Stimulated activated CD8-positive, alpha-beta memory T cell treated with anti-CD3 and anti-CD28 coated beads, Interleukin-4, amount 100 ng/mL, for 1 hour (primary cell): ENCODE results near the gene DAB1.

Experiments
- DNase-seq, 2 donors: peaks; one replicate each; pipeline ENCODE4 v3.0.0-alpha.2; 2020; ENCODE audit warnings: low read depth in 2 of 2, low spot score in 1 of 2

The DAB1 gene

DNA sequence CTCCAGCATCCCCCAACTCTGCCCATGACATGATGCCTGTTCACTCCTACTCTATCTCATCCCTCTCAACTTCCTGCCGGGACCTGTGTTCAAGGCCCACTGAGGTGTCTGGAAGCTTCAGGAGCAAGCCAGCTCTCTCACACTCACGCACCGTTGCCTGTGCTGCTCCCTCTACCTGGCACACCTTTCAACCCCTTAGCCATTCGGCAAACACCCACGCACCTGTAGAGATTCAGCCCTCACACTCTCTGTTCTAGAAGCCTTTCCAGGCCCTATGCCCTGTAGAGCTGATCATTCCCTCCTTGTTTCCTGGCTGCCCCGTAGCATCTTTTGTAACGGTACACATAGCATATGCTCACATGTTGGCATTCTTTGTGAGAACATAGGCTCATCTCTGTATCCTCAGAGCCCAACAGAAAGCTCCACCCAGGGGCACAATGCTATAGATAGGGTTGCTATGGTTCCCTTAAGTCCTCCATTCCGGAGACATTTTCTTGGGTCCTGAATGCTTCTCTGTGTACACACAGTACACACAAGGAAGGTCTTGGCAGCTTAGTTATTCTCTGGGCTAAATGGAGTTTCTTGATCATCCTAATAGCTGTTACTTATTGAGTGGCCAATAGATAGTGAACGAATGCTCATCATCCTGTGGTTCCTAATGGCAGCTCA lies 459.4 kb downstream of the DAB1 start:
- DNase-seq: no peak

- DNase-seq: no peak
Observed at GRCh38 chr1:56963667-56964066, 460.2 kb downstream of the DAB1 start.

DNA sequence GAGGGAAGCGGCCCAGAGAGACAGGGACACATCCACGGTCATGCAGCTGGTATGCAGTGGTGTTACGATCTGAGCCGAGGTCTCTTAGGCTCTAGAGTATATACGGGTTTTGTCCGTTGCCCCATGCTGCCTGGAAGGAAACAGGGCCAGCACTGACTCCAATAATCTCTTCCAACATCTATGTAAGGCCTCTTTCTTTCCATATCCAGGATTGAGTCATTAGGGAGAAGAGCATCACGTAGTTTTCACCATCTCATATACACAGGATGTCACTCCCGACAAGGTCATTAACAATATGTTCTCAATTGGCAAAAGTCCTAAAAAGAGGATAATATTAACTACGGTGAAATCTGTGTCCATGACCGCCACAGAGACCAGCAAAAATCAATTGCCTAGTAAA lies 462.4 kb downstream of the DAB1 start:
- DNase-seq: no peak

DNA sequence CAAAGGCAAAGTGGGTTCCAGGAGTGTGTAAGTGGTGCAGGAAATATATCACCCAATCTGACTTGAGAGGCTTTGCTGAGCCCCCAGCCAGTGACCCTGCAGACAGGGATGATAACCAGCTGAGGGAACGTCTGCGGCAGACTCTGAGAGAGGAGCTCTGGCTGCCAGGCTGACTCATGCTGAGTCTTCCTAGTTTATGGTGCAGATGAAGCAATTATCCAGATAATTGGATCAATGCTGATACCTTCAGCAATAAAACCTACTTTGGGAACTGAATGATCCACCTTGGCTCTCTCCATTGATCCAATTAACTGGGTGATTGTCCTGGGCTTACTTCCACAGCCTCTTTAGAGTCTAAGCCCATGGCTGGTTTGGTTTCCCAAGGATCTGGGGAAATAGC lies 465.3 kb downstream of the DAB1 start:
- DNase-seq: no peak

GRCh38 chr1:56957931-56958330 lies 465.9 kb downstream of the DAB1 start:
- DNase-seq: no peak

GRCh38 chr1:56954664-56955063 lies 469.2 kb downstream of the DAB1 start:
- no peak for DNase-seq

DNA sequence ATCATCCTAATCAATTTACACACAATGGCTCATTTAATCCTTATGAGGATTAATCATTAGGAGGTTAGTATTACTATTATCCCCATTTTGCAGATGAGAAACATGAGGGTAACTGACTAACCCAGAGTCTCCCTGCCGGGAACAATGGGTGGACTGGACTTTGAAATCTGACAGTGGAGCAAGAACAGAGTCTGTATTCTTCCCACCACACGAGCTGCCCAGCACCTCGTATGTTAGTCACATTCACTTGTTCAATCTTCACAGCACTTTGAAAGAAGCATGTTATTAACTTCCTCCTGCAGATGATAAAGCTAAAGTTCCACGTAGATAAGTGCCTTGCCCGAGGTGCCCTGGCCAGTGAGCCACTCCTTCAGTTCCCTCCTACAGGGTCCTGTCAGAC lies 470.5 kb downstream of the DAB1 start:
- no peak for DNase-seq

DNA sequence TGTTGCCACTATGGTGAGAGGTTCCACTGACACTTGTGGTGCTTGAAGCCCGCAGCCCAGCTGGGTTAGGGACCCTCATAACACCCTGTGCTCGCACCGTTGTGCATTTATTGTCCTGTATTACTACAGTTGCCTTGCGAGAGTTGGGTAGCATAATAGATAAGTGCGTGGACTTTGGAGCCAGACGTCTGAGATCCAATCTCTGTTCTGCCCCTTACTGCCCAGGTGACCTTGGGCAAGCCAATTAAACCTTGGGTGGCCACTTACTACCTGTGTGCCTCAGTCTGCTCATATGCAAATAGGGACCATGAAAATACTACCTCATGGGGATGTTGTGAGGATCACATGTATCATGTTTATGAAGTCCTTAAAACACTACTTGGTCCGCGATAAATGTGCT lies 471.4 kb downstream of the DAB1 start:
- DNase-seq: no peak

DNA sequence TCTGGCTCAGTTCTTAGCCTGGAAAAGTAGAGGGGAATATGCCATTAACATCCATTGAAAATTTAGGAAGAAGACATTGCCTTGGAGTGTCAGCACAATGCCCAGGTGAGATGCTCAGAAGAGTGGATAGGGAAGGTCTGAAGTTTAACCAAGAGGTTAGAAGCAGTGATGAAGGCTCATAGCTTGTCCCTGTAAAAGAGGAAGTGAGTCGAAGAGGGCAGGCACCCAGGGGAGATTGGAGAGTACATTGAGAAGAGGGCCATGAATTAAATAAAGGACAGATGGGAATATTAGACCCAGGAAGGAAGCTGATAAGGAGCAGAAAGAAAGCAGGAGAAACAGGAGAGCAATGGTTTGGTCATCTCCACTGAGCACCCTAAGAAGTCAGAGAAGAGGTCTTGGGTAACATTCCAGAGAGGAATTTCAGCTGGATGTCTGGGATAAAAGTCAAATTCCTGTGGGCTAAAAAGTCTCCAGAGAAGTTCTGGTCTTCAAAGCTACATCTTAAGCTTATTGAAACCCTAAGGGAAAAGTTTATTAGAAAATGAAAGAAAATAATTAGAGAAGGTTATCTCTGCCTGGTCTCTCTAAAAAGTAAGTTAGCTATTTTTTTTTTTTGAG lies 475.3 kb downstream of the DAB1 start:
- DNase-seq: no peak
